ENCODE data around the gene GATAD2A.

Gene GATAD2A

DNA sequence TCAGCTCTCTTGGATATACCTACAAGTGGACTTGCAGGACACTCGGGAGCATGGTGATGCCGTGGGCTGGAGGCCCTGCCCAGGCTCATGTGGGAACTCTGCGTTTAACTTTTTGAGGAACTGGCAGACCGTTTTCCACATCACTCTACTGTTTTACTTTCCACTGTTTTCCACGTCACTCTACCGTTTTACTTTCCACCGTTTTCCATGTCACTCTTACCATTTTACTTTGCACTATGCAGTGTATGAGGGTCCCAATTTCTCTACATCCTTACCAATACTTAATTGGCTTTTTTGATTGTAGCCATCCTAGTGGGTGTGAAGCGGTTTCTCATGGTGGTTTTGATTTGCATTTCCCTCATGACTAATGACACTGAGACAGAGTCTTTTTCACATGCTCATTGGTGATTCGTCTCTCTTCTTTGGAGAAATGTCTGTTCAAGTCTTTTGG is 40.5 kb downstream of the GATAD2A start:
- peak in 1 of 2 experiments; percentile 32 for DNase-seq (ENCODE audit: low read depth in 1 of 2, low spot score in 1 of 2)
- peak overlapping the region; percentile 54 for H3K27ac ChIP-seq (replicated peaks)
- TF ChIP-seq, protein P1, sequence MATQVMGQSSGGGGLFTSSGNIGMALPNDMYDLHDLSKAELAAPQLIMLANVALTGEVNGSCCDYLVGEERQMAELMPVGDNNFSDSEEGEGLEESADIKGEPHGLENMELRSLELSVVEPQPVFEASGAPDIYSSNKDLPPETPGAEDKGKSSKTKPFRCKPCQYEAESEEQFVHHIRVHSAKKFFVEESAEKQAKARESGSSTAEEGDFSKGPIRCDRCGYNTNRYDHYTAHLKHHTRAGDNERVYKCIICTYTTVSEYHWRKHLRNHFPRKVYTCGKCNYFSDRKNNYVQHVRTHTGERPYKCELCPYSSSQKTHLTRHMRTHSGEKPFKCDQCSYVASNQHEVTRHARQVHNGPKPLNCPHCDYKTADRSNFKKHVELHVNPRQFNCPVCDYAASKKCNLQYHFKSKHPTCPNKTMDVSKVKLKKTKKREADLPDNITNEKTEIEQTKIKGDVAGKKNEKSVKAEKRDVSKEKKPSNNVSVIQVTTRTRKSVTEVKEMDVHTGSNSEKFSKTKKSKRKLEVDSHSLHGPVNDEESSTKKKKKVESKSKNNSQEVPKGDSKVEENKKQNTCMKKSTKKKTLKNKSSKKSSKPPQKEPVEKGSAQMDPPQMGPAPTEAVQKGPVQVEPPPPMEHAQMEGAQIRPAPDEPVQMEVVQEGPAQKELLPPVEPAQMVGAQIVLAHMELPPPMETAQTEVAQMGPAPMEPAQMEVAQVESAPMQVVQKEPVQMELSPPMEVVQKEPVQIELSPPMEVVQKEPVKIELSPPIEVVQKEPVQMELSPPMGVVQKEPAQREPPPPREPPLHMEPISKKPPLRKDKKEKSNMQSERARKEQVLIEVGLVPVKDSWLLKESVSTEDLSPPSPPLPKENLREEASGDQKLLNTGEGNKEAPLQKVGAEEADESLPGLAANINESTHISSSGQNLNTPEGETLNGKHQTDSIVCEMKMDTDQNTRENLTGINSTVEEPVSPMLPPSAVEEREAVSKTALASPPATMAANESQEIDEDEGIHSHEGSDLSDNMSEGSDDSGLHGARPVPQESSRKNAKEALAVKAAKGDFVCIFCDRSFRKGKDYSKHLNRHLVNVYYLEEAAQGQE (IDR thresholded peaks at IDR 0.05; ENCODE audit: insufficient replicate concordance, low read depth) = no peak
- 0 out of 2 replicates have a peak, but pooled peaks have one; percentile 18 for TF ChIP-seq POLR2AphosphoS5 (IDR thresholded peaks at IDR 0.05; ENCODE audit: low read depth)
- TF ChIP-seq SPI1 (IDR thresholded peaks at IDR 0.05; ENCODE audit: borderline replicate concordance, low read depth) = peak; percentile 88
- TF ChIP-seq, protein P2, sequence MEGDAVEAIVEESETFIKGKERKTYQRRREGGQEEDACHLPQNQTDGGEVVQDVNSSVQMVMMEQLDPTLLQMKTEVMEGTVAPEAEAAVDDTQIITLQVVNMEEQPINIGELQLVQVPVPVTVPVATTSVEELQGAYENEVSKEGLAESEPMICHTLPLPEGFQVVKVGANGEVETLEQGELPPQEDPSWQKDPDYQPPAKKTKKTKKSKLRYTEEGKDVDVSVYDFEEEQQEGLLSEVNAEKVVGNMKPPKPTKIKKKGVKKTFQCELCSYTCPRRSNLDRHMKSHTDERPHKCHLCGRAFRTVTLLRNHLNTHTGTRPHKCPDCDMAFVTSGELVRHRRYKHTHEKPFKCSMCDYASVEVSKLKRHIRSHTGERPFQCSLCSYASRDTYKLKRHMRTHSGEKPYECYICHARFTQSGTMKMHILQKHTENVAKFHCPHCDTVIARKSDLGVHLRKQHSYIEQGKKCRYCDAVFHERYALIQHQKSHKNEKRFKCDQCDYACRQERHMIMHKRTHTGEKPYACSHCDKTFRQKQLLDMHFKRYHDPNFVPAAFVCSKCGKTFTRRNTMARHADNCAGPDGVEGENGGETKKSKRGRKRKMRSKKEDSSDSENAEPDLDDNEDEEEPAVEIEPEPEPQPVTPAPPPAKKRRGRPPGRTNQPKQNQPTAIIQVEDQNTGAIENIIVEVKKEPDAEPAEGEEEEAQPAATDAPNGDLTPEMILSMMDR (IDR thresholded peaks at IDR 0.05; ENCODE audit: insufficient read depth, low read length) = no peak
- no peak for TF ChIP-seq GABPA (IDR thresholded peaks at IDR 0.05; ENCODE audit: low read depth)
- H3K27me3 ChIP-seq (ENCODE audit: insufficient read depth, poor library complexity, severe bottlenecking) = no peaks in the 10 kb centered on the region
- H3K4me3 ChIP-seq (replicated peaks; ENCODE audit: insufficient read depth, low read length) = no peak overlapping the region

DNA sequence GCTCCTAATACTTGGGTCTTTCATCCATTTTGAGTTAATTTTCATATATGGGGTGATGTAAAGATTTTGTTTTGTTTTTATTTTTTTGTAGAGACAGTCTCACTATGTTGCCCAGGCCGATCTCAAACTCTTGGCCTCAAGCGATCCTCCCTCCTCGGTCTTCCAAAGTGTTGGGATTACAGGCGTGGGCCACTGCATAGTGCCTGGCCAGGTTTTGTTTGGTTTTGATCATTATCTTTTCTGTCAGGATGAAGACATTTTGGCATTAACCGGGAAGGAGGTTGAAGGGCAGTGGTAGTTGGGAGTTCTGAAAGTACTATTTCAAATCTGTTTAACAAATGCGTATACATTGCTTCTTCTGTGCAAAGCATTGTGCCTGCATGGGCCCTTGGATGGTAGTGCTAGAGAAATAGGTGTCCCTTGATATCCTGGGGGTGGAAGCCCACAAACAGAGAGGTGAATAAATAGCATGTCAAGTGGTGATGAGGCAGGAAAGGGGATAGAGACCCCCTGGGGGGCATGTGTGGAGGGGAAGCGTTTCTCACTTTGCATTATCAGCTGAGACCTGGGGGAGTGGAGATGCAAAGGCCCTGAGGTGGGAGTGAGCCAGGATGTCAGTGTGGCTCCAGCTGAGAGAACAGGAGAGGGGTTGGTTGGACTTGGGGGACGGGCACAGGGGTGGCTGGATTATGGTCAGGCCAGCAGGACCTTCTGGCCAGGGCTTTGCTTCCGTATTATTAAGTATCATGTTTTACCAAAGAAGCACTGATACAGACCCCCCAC is 41.4 kb downstream of the GATAD2A start:
- H3K27ac ChIP-seq (replicated peaks) = peak overlapping the region; percentile 54; the same call in 1 of the 2 replicates
- H3K4me3 ChIP-seq (replicated peaks; ENCODE audit: insufficient read depth, low read length) = no peak overlapping the region
- DNase-seq (ENCODE audit: low read depth in 1 of 2, low spot score in 1 of 2) = no peak
- no peaks in the 10 kb centered on the region for H3K27me3 ChIP-seq (ENCODE audit: insufficient read depth, poor library complexity, severe bottlenecking)
- TF ChIP-seq, protein P1 (IDR thresholded peaks at IDR 0.05; ENCODE audit: insufficient replicate concordance, low read depth) = no peak
- TF ChIP-seq SPI1 (IDR thresholded peaks at IDR 0.05; ENCODE audit: borderline replicate concordance, low read depth) (no peak), GABPA (IDR thresholded peaks at IDR 0.05; ENCODE audit: low read depth) (no peak), POLR2AphosphoS5 (IDR thresholded peaks at IDR 0.05; ENCODE audit: low read depth) (no peak)

DNA sequence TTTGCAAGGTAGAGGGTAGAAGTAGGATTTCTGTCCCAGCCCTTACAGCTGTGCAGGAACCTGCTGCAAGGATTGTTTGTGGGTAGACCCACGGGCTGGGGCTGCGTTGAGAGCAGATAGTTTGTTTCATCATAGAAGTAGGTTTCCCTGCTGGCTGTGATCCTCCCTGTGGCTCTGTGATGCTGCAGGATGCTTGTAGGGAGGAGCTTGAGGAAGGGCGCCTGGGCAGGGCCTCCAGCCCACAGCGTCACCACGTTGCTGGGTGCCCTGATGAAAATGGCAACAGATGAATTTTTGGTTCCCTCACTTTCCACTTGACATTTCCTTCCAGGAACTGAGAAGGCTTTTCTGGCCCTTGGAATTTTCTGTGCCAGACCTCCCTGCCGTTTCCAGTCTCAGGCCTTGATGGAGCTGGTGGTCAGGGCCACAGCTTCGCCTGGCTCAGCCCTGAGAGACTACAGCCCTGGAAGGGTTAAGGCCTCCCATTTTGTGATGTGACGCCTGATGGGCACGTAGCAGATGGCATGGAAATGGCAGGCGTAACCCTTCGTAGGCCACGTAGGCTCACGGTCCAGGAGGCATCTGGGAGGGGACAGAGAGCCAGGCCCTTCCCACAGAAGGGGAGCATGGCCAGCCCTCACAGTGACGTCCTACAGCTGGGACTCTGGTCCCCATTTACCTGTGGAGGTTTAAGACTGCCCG is 42.2 kb downstream of the GATAD2A start:
- Histone ChIP-seq H3K27ac (replicated peaks) (no peak overlapping the region), H3K27me3 (ENCODE audit: insufficient read depth, poor library complexity, severe bottlenecking) (no peaks in the 10 kb centered on the region), H3K4me3 (replicated peaks; ENCODE audit: insufficient read depth, low read length) (no peak overlapping the region)
- DNase-seq (ENCODE audit: low read depth in 1 of 2, low spot score in 1 of 2) = peak in 1 of 2 experiments; percentile 39
- TF ChIP-seq GABPA (IDR thresholded peaks at IDR 0.05; ENCODE audit: low read depth) (no peak), POLR2AphosphoS5 (IDR thresholded peaks at IDR 0.05; ENCODE audit: low read depth) (no peak), SPI1 (IDR thresholded peaks at IDR 0.05; ENCODE audit: borderline replicate concordance, low read depth) (no peak)
- TF ChIP-seq, protein P2 (IDR thresholded peaks at IDR 0.05; ENCODE audit: insufficient read depth, low read length) = no peak

DNA sequence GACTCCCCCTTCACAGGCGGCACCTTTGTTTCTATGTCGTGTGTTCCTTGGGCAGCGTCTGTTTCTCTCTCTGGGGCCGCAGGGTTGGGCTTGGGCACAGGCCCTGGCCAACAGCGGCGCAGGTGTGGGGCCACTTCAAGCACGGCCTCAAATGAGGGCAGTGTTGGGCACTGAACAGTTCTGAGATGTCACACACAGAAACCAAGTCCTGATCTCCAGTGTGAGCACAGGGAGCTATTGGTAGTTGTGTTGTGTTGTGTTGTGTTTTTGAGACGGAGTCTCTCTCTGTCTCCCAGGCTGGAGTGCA is 42.7 kb downstream of the GATAD2A start:
- DNase-seq (ENCODE audit: low read depth in 1 of 2, low spot score in 1 of 2) = no peak
- Histone ChIP-seq H3K4me3 (replicated peaks; ENCODE audit: insufficient read depth, low read length) (no peak overlapping the region), H3K27me3 (ENCODE audit: insufficient read depth, poor library complexity, severe bottlenecking) (no peaks in the 10 kb centered on the region), H3K27ac (replicated peaks) (no peak overlapping the region)
- TF ChIP-seq, protein P1 (IDR thresholded peaks at IDR 0.05; ENCODE audit: insufficient replicate concordance, low read depth) = no peak
